T-cell (primary cell): ENCODE measurements around the gene E4F1. TPM values are rescaled to one million over a fixed set of nuclear protein-coding genes. Genes with fewer than 3 reads are reported as not detected.

Experiments
- ATAC-seq, 4 experiments: fragments of 200-7000 bp in 3 of 4; fragments of 150-1000 bp in 1 of 4; cut with Tn5 transposase; replicated peaks in 1 of 4; 1 replicate in 3 of 4; 2 replicates in 1 of 4; pipeline ENCODE4 v1.10.0; 2021; ENCODE audit warnings: moderate library complexity in 3 of 4, mild to moderate bottlenecking in 2 of 4, moderate number of reproducible peaks in 1 of 4
- CTCF ChIA-PET, 2 donors: fragments of 300-600 bp; sonication (Branson Sonifier 250); formaldehyde crosslinking; loops; one replicate each; lab custom pipeline; 2022; ENCODE audit warnings: antibody characterized with exemption in 2 of 2; lab: Charles Lee
- POLR2A ChIA-PET, 2 donors: fragments of 300-600 bp; sonication (Branson Sonifier 250); formaldehyde crosslinking; loops; one replicate each; lab custom pipeline; 2022; ENCODE audit warnings: antibody characterized with exemption in 2 of 2; lab: Charles Lee
- DNase-seq, 35 experiments: peaks; one replicate each; pipeline versions ENCODE4 v3.0.0 to v3.0.0-alpha.2; 2013 to 2023
- H3K27ac ChIP-seq: one replicate; pipeline ENCODE4 v1.5.1; 2013; ENCODE audit warnings: low read length
- H3K27me3 ChIP-seq, 2 experiments: replicated peaks in 1 of 2; 1 replicate in 1 of 2; 2 replicates in 1 of 2; pipeline versions ENCODE4 v1.6.1 to v1.7.0; 2013; ENCODE audit warnings: low read length in 1 of 2, mixed read lengths in 1 of 2; ENCODE audit not compliant: control insufficient read depth in 2 of 2, insufficient read depth in 2 of 2; ENCODE audit errors: extremely low read depth in 1 of 2
- H3K36me3 ChIP-seq, 2 donors: 1 replicate in 1 of 2; 2 replicates in 1 of 2; pipeline versions ENCODE4 v1.6.1 to v1.7.0; 2013; ENCODE audit warnings: low read length in 1 of 2; ENCODE audit not compliant: control insufficient read depth in 2 of 2, insufficient read depth in 1 of 2; ENCODE audit errors: extremely low read depth in 1 of 2
- H3K4me1 ChIP-seq, 2 experiments: 1 replicate in 1 of 2; 2 replicates in 1 of 2; pipeline versions ENCODE4 v1.6.1 to v1.7.0; 2013; ENCODE audit warnings: low read length in 2 of 2, mixed read lengths in 1 of 2; ENCODE audit not compliant: insufficient read depth in 2 of 2, control insufficient read depth in 1 of 2; ENCODE audit errors: extremely low read depth in 1 of 2
- H3K4me3 ChIP-seq, 2 donors: 1 replicate in 1 of 2; 2 replicates in 1 of 2; pipeline versions ENCODE4 v1.5.1 to v1.7.0; 2013; ENCODE audit warnings: mild to moderate bottlenecking in 2 of 2, low read length in 1 of 2, moderate library complexity in 1 of 2; ENCODE audit not compliant: control insufficient read depth in 1 of 2; ENCODE audit errors: extremely low read depth in 1 of 2
- H3K9me3 ChIP-seq: 2 replicates; pipeline ENCODE4 v1.7.0; 2013
- H3K27ac Mint-ChIP-seq, 2 donors: one replicate each; pipeline ENCODE4 v1.8.0; 2020 to 2021; ENCODE audit warnings: mild to moderate bottlenecking in 2 of 2, mixed read lengths in 2 of 2
- H3K27me3 Mint-ChIP-seq, 2 donors: one replicate each; pipeline ENCODE4 v1.8.0; 2021 to 2022; ENCODE audit warnings: mixed read lengths in 2 of 2
- H3K36me3 Mint-ChIP-seq: one replicate; pipeline ENCODE4 v1.8.0; 2021; ENCODE audit warnings: mixed read lengths
- H3K4me1 Mint-ChIP-seq, 3 donors: one replicate each; pipeline ENCODE4 v1.8.0; 2020 to 2022; ENCODE audit warnings: mixed read lengths in 3 of 3, mild to moderate bottlenecking in 1 of 3
- H3K4me3 Mint-ChIP-seq, 3 donors: one replicate each; pipeline ENCODE4 v1.8.0; 2020 to 2022; ENCODE audit warnings: mild to moderate bottlenecking in 3 of 3, mixed read lengths in 3 of 3, moderate library complexity in 3 of 3
- H3K9me3 Mint-ChIP-seq, 3 donors: one replicate each; pipeline ENCODE4 v1.8.0; 2020 to 2022; ENCODE audit warnings: mixed read lengths in 3 of 3
- WGBS: methylation state at CpG from one replicate; pipeline ENCODE4 v1.1.5; 2013; ENCODE audit warnings: missing lambda C conversion rate; ENCODE audit not compliant: insufficient coverage; 5-methylcytosine and 5-hydroxymethylcytosine counted together
- total RNA-seq, 35 experiments: library from RNA in 6 of 35; stranded (reverse) in 6 of 35; fragments of 120-200 nt in 1 of 35; gene quantifications; one replicate each; pipeline versions ENCODE4 v1.2.1 to v1.2.4 and lab custom pipeline; 2013 to 2026

The E4F1 gene, protein sequence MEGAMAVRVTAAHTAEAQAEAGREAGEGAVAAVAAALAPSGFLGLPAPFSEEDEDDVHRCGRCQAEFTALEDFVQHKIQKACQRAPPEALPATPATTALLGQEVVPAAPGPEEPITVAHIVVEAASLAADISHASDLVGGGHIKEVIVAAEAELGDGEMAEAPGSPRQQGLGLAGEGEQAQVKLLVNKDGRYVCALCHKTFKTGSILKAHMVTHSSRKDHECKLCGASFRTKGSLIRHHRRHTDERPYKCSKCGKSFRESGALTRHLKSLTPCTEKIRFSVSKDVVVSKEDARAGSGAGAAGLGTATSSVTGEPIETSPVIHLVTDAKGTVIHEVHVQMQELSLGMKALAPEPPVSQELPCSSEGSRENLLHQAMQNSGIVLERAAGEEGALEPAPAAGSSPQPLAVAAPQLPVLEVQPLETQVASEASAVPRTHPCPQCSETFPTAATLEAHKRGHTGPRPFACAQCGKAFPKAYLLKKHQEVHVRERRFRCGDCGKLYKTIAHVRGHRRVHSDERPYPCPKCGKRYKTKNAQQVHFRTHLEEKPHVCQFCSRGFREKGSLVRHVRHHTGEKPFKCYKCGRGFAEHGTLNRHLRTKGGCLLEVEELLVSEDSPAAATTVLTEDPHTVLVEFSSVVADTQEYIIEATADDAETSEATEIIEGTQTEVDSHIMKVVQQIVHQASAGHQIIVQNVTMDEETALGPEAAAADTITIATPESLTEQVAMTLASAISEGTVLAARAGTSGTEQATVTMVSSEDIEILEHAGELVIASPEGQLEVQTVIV
- total RNA-seq (10 to 100 TPM; 32.8 to 52.0 (median 47.0) TPM), total RNA-seq (lab: John Stamatoyannopoulos, UW) (58.3 to 108 (median 76.8) reads per million in 29 experiments)
- total RNA-seq (2013), result 26.3 TPM

DNA sequence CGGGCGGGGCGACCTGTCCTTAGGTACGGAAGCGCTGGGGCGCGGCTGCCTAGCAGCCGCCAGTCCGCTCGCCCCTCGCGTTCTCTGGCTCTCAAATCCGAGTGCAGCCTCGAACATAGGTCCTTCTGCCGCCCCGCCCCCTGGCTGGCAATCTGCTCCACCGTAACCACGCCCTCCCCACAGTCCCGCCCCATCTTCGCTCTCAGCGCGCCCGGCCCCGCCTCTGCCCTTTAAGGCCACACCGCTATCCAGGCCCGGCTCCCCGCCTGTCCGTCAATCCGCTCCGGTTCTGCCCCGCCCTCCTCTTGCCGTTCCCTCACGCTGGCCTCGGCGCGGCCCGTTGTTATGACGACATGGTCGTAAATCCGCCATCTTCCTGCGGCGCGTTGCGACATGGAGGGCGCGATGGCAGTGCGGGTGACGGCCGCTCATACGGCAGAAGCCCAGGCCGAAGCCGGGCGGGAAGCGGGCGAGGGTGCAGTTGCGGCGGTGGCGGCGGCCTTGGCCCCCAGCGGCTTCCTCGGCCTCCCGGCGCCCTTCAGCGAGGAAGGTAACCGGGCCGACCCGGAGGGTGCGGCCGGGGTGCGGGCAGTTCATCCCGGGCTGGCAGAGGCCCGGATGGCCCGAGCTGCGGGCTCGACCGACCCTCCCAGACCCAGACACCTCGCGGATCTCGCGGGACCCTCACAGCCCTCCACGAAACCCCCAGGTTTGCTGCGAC, at the start of gene E4F1:
Gene E4F1 (plus strand): TSS at position 371 of the 721 bp plus-strand sequence. CDS start 23 bp downstream, at position 394.
- Histone ChIP-seq H3K27ac (peak within 1 kb of the TSS; percentile 60), H3K36me3 (peaks cover 7 to 9% of the 10 kb centered on the region in 2 donors), H3K9me3 (no peaks in the 10 kb centered on the region), H3K4me3 (peak within 1 kb of the TSS; percentile 70 to 93), H3K4me1 (peaks cover 3 to 31% of the 10 kb centered on the region in 2 experiments), H3K27me3 (peaks cover 0 to 10% of the 10 kb centered on the region in 2 experiments)
- WGBS, result under 1% methylated on average over 82 of the region's 82 CpGs
- DNase-seq (peak; percentile 92 to 99 (median 97)), ATAC-seq (peak; percentile 95 to 97 (median 97))
- Mint-ChIP-seq H3K4me3 (peak within 1 kb of the TSS; percentile 68 to 88 (median 77)), H3K27ac (peak within 1 kb of the TSS; percentile 53 to 84), H3K36me3 (no peaks in the 10 kb centered on the region), H3K9me3 (no peaks in the 10 kb centered on the region), H3K27me3 (no peaks in the 10 kb centered on the region), H3K4me1 (peaks cover 6 to 28% (median 20%) of the 10 kb centered on the region in 3 donors)
- ChIA-PET POLR2A (no interaction called here), CTCF (interaction anchor here (0.6 kb wide), 2 partner anchors 70 to 83 kb away, joined by 3 to 4 read pairs; no protein-coding TSS in a partner anchor)

DNA sequence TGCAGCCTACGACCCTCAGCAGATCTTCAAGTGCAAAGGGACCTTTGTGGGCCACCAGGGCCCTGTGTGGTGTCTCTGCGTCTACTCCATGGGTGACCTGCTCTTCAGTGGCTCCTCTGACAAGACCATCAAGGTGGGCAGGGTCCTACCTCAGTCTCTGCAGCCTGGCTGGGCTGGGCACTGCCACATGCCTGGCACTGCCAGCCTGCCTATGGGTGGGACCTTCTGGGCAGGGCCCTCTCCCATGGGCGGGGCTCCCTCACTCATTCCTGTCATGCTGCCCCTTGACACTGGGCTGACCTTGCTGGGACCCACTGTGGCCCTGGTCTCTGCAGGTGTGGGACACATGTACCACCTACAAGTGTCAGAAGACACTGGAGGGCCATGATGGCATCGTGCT, 49.5 kb upstream of the E4F1 start:
- Histone ChIP-seq H3K27me3 (no peaks in the 10 kb centered on the region), H3K4me1 (no peaks in the 10 kb centered on the region), H3K9me3 (no peaks in the 10 kb centered on the region), H3K27ac (no peak overlapping the region), H3K36me3 (peaks cover 23 to 28% of the 10 kb centered on the region in 2 donors), H3K4me3 (no peak overlapping the region)
- Mint-ChIP-seq H3K27me3 (no peaks in the 10 kb centered on the region), H3K36me3 (peaks cover 14% of the 10 kb centered on the region), H3K27ac (no peak overlapping the region), H3K4me3 (no peak overlapping the region), H3K4me1 (no peaks in the 10 kb centered on the region), H3K9me3 (no peaks in the 10 kb centered on the region)
- whole genome bisulfite sequencing, result 100% methylated on average over 3 of the region's 4 CpGs
- POLR2A ChIA-PET, result no interaction called here
- CTCF ChIA-PET, result no interaction called here
- no peak for DNase-seq
- ATAC-seq, result no peak

DNA sequence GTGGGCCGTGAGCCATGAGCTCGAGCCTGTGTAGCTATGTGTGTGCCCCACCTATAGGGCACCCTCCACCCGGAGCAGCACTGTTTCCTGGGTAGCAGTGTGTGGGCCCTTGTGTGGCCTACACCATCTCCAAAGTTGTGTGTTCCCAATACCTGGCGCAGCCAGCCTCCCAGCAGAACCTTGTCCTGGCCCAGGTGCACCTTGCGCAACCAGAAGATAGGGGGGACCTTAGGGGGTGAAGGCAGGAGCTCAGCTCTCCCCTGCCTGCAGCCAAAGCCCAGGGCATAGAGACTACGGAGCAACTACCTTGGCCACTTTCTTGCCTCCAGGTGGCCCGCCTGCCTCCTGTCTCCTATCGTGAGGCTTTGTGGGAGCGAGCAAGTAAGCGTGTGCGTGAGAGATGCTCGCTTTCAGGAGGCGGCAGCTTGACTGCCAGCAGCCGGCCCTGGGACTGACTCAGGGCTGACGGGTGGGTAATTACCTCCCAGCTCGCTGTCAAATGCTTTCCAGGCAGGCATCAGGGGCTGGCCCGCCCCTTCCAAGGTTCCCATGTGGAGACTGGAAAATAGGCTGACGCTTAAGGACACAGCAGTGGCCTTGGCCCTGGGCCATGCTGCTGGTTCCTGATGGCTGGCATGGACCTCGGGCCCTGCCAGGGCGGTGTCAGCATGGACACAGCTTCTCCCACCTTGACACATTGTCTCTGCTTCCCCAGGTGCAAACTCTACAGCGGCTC, 48.8 kb upstream of the E4F1 start:
- 99% methylated on average over 18 of the region's 21 CpGs for WGBS
- POLR2A ChIA-PET, result no interaction called here
- no peaks in the 10 kb centered on the region for H3K9me3 Mint-ChIP-seq

DNA sequence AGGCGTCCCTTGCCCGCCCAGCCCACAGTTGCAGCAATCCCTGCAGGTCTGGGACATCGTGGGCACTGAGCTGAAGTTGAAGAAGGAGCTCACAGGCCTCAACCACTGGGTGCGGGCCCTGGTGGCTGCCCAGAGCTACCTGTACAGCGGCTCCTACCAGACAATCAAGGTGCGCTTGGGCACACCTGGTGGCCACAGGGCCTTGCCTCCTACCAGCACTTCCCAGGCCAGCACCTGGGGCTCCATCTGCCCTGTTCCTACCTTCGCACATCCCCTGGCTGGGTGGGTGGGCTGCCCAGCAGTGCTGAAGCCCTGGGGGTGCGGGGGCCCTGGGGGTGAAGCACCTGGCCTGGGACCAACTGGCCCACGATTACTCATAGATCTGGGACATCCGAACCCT, 47.9 kb upstream of the E4F1 start:
- peaks cover 0 to 3% of the 10 kb centered on the region in 2 experiments for H3K4me1 ChIP-seq
- CTCF ChIA-PET, result no interaction called here
- H3K27ac Mint-ChIP-seq, result no peak overlapping the region
- no peak for ATAC-seq
- H3K9me3 ChIP-seq, result no peaks in the 10 kb centered on the region
- no peaks in the 10 kb centered on the region for H3K27me3 ChIP-seq
- H3K27me3 Mint-ChIP-seq, result no peaks in the 10 kb centered on the region
- H3K36me3 ChIP-seq, result peaks cover 23 to 28% of the 10 kb centered on the region in 2 donors
- no peaks in the 10 kb centered on the region for H3K4me1 Mint-ChIP-seq
- H3K4me3 ChIP-seq, result no peak overlapping the region
- H3K36me3 Mint-ChIP-seq, result peaks cover 14% of the 10 kb centered on the region
- H3K27ac ChIP-seq, result no peak overlapping the region
- POLR2A ChIA-PET, result no interaction called here
- DNase-seq, result no peak
- H3K4me3 Mint-ChIP-seq, result no peak overlapping the region
- H3K9me3 Mint-ChIP-seq, result no peaks in the 10 kb centered on the region
- WGBS, result 97% methylated on average over 8 of the region's 10 CpGs

More for the DNA sequence above, 48.8 kb upstream of the E4F1 start:
- H3K4me3 Mint-ChIP-seq, result no peak overlapping the region
- no peaks in the 10 kb centered on the region for H3K4me1 Mint-ChIP-seq
- DNase-seq, result no peak
- H3K36me3 ChIP-seq, result peaks cover 23 to 28% of the 10 kb centered on the region in 2 donors
- H3K4me1 ChIP-seq, result peaks cover 0 to 3% of the 10 kb centered on the region in 2 experiments
- no peak overlapping the region for H3K27ac Mint-ChIP-seq
- no peak for ATAC-seq
- no peak overlapping the region for H3K27ac ChIP-seq
- CTCF ChIA-PET, result no interaction called here
- no peaks in the 10 kb centered on the region for H3K27me3 ChIP-seq
- no peak overlapping the region for H3K4me3 ChIP-seq
- H3K27me3 Mint-ChIP-seq, result no peaks in the 10 kb centered on the region
- peaks cover 14% of the 10 kb centered on the region for H3K36me3 Mint-ChIP-seq
- H3K9me3 ChIP-seq, result no peaks in the 10 kb centered on the region

DNA sequence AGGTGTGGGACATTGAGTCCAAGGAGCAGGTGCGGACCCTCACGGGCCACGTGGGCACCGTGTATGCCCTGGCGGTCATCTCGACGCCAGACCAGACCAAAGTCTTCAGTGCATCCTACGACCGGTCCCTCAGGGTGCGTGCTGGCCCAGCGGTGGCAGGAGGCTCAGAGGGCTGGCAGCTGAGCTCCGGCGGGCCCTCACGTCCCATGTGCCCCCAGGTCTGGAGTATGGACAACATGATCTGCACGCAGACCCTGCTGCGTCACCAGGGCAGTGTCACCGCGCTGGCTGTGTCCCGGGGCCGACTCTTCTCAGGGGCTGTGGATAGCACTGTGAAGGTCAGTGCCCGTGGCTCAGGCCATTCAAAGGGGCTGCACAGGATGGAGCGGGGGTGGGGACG, 47.3 kb upstream of the E4F1 start:
- Histone ChIP-seq H3K9me3 (no peaks in the 10 kb centered on the region), H3K4me3 (no peak overlapping the region), H3K27me3 (no peaks in the 10 kb centered on the region), H3K36me3 (peaks cover 23 to 28% of the 10 kb centered on the region in 2 donors), H3K27ac (no peak overlapping the region), H3K4me1 (peaks cover 0 to 3% of the 10 kb centered on the region in 2 experiments)
- ChIA-PET POLR2A (no interaction called here), CTCF (no interaction called here)
- Mint-ChIP-seq H3K27me3 (no peaks in the 10 kb centered on the region), H3K9me3 (no peaks in the 10 kb centered on the region), H3K4me1 (no peaks in the 10 kb centered on the region), H3K27ac (no peak overlapping the region), H3K4me3 (no peak overlapping the region), H3K36me3 (peaks cover 14% of the 10 kb centered on the region)
- ATAC-seq (no peak), DNase-seq (no peak)
- 96% methylated on average over 23 of the region's 23 CpGs for WGBS
